ENCODE data around the gene PLCL1. TPM values are rescaled to one million over a fixed set of nuclear protein-coding genes. Genes with fewer than 3 reads are reported as not detected.

PLCL1 gene
- polyA plus RNA-seq, 6 donors from 2014 or later: 0.05 to 0.25 (median 0.11) TPM; not detected in 3

DNA sequence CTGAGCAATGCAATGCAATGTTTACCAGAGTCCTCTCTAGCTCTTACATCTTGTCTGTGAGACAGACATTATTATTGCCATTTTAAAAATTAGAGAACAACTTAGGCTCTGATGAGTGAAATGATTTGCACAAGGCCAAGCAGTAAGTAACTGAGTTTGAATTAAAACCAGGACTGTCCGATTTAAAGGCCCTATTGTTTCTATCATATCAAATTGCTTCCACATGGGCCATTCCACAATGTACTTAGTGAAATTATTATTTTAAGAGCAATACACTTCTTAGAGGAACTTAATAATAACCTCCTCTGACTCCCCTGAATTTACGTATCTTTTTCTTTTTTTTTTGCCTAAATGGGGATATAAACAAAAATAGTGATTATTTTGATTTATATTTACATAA is 64.6 kb downstream of the PLCL1 start:
- H3K4me1 Mint-ChIP-seq: no peaks in the 10 kb centered on the region
- H3K4me3 Mint-ChIP-seq: no peak overlapping the region
- DNase-seq: no peak
- no peak overlapping the region for H3K27ac Mint-ChIP-seq
- H3K36me3 Mint-ChIP-seq: no peaks in the 10 kb centered on the region
- peaks cover 7 to 8% (median 7%) of the 10 kb centered on the region in 3 donors for H3K27me3 Mint-ChIP-seq
- no peaks in the 10 kb centered on the region for H3K9me3 Mint-ChIP-seq
- no peak for ATAC-seq (ENCODE audit: low read depth in 2 of 2)

DNA sequence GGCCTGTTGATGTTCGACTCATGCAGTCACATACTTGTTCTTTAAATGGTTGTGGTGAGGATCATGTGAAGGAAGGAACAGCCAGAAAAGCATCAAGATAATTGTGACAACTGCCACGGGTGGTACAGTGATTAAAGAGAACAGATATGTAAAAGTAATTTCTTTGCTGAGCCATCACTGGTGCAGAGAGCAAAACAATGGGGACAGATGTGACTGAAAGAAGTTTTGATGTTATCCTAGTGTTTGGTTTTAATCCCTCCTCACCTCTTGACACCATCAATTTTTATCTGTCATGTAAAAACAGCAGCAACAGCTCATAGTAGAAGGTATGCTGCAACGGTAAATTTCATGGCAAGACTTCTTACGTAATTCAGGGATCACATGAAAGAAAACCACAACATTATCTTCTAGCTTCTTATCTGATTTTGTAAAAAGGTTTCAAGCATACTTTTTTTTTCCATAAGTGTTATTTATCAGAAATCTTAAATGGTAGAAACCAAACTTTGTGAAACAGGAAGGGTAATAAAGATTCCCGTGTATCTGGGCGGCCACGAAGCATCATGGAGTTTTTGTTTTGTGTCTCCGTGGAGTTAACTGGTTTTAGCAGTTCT is 65.2 kb downstream of the PLCL1 start:
- no peaks in the 10 kb centered on the region for H3K36me3 Mint-ChIP-seq
- H3K27ac Mint-ChIP-seq: peak overlapping the region in 1 of 6 donors; percentile 39
- no peaks in the 10 kb centered on the region for H3K9me3 Mint-ChIP-seq
- no peak overlapping the region for H3K4me3 Mint-ChIP-seq
- no peaks in the 10 kb centered on the region for H3K4me1 Mint-ChIP-seq
- ATAC-seq (ENCODE audit: low read depth in 2 of 2) (no peak), DNase-seq (no peak)
- H3K27me3 Mint-ChIP-seq: peaks cover 7 to 8% (median 7%) of the 10 kb centered on the region in 3 donors

DNA sequence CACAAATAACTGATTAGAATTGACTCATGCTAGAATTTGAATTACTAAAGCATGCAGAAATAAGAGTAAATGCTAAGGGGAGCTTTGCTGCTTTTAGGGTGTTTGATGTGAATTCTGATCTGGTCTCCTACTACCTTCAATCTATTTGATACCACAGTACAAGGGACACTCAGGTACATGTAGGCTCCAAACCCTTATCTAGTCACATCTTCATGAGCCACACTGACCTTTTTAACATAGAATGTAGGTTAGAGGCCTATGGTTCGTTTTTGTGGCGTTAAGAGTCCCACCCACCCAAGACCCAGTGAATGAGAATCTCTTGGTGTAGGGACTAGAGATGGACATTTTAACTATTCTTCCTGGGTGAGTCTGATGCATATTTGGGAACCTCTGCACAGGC is 65.7 kb downstream of the PLCL1 start:
- no peaks in the 10 kb centered on the region for H3K9me3 Mint-ChIP-seq
- no peaks in the 10 kb centered on the region for H3K36me3 Mint-ChIP-seq
- DNase-seq (no peak), ATAC-seq (ENCODE audit: low read depth in 2 of 2) (no peak)
- H3K27me3 Mint-ChIP-seq: peaks cover 7 to 8% (median 7%) of the 10 kb centered on the region in 3 donors
- no peak overlapping the region for H3K4me3 Mint-ChIP-seq
- H3K27ac Mint-ChIP-seq: no peak overlapping the region
- H3K4me1 Mint-ChIP-seq: no peaks in the 10 kb centered on the region

DNA sequence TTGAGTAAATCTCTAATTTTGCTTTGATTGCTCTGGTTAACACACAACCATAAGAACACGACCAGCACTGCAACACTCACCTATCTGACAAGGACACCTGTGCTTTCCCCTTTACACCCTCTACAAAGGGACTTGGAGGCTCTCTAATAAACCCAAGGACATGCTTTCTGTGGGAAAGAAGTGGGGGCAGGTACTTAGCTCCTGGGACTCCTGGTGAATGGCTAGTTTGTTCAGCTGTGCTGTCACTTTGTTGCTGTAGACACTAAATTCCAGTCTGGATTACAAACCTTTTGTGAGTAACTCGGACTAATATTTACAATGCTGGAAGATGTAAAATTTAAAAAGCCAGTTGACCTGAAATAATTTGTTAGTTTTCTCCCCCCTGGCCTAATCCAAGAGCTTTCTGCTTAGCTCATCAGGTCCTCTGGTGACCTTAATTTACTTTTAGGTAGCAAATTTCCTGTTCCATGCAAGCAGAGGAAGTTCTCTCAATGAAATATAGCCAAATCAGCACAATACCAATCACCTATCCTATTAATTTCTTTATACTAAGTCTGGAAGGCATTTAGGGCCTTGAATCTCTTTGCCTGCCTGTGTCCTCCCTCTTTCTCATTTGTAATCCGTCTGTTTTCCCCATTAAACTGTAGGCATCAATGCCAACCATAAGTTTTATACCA is 67.5 kb downstream of the PLCL1 start:
- H3K36me3 Mint-ChIP-seq: no peaks in the 10 kb centered on the region
- no peak overlapping the region for H3K27ac Mint-ChIP-seq
- H3K27me3 Mint-ChIP-seq: peaks cover 1 to 7% (median 3%) of the 10 kb centered on the region in 3 donors
- no peak overlapping the region for H3K4me3 Mint-ChIP-seq
- DNase-seq (no peak), ATAC-seq (ENCODE audit: low read depth in 2 of 2) (no peak)
- H3K4me1 Mint-ChIP-seq: no peaks in the 10 kb centered on the region
- H3K9me3 Mint-ChIP-seq: no peaks in the 10 kb centered on the region

DNA sequence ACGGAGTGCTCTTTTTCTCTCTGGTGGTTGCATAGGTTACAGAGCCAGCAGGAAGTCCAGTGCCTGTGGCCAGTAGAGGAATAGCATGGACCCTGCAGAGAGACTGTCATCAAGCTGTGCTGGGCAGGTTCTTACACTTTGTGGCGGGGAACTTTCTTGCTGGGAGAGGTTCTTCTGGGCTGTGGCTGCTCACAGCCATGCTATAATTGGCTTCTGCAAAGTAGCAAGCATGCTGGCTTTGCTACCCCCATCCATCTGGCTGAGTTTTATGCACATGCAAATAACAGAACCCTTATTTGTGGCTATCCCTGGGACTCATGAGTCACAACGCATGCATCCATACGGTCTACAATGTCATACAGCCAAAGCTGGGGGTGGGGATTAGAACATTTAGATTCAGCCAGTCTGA is 68.9 kb downstream of the PLCL1 start:
- Mint-ChIP-seq H3K27me3 (peaks cover 0 to 7% (median 0%) of the 10 kb centered on the region in 3 donors), H3K36me3 (no peaks in the 10 kb centered on the region), H3K4me1 (no peaks in the 10 kb centered on the region), H3K4me3 (no peak overlapping the region), H3K27ac (no peak overlapping the region), H3K9me3 (no peaks in the 10 kb centered on the region)
- no peak for ATAC-seq (ENCODE audit: low read depth in 2 of 2)
- no peak for DNase-seq

DNA sequence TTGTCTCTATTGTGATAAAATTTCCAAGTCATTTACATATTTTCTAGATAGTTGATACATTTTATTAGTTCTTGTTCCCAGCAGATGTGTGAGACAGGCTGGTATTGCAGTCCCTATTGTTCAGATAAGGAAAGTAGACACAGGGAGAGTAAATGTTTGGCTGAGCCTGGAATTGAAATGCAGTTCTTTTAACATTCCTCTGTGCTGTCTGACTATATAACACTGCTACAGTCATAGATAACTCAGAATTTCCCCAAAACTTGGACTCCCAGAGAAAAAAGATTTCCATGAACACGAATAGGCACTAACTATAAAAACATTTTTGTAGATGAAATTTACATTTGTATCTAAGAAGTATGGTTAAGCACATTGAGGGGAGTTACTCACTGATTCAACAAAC is 71.4 kb downstream of the PLCL1 start:
- H3K27me3 Mint-ChIP-seq: peaks cover 0 to 2% (median 0%) of the 10 kb centered on the region in 3 donors
- no peaks in the 10 kb centered on the region for H3K4me1 Mint-ChIP-seq
- no peaks in the 10 kb centered on the region for H3K9me3 Mint-ChIP-seq
- DNase-seq (no peak), ATAC-seq (ENCODE audit: low read depth in 2 of 2) (no peak)
- no peak overlapping the region for H3K27ac Mint-ChIP-seq
- H3K4me3 Mint-ChIP-seq: no peak overlapping the region
- no peaks in the 10 kb centered on the region for H3K36me3 Mint-ChIP-seq

DNA sequence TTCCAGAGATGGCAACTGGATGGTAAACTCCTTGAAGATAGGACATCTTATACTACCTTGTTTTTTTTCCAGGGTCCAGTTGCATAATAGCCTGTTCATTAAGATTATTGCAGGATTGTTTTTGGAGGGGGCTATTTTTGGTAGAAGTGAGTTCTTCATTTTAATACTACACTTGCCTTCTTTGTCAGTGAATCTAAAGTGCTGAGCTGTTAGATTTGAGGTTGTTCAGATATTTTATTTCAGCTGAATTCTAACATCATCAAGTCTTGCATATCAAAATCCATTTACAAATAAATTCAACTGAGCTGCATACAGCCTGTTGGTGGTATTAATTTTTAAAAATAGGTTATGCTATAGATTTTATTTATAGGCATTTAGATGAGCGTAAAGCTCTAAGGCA is 72.1 kb downstream of the PLCL1 start:
- H3K9me3 Mint-ChIP-seq: no peaks in the 10 kb centered on the region
- H3K4me1 Mint-ChIP-seq: no peaks in the 10 kb centered on the region
- DNase-seq (no peak), ATAC-seq (ENCODE audit: low read depth in 2 of 2) (no peak)
- no peaks in the 10 kb centered on the region for H3K36me3 Mint-ChIP-seq
- no peak overlapping the region for H3K27ac Mint-ChIP-seq
- H3K27me3 Mint-ChIP-seq: no peaks in the 10 kb centered on the region
- no peak overlapping the region for H3K4me3 Mint-ChIP-seq

DNA sequence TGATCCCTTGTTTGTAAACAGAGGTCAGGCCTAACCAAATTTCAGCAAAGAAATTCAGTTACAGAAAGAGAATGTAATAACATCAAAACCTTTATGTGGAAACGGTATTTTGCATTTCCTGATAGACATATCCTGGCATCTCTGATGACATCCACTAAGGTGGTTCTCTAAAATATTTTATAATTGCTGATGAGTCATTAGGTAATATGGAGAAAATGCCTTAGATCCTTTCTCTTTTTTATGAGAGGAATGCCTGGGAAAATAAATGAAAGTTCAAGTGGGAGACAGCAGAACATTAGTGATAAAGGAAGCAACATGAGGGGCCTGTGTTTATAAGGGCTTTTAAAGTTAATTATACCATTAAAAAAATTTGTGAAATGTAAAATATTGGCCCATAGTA is 72.6 kb downstream of the PLCL1 start:
- DNase-seq (no peak), ATAC-seq (ENCODE audit: low read depth in 2 of 2) (no peak)
- Mint-ChIP-seq H3K9me3 (no peaks in the 10 kb centered on the region), H3K27me3 (no peaks in the 10 kb centered on the region), H3K4me3 (no peak overlapping the region), H3K36me3 (no peaks in the 10 kb centered on the region), H3K4me1 (no peaks in the 10 kb centered on the region), H3K27ac (no peak overlapping the region)

DNA sequence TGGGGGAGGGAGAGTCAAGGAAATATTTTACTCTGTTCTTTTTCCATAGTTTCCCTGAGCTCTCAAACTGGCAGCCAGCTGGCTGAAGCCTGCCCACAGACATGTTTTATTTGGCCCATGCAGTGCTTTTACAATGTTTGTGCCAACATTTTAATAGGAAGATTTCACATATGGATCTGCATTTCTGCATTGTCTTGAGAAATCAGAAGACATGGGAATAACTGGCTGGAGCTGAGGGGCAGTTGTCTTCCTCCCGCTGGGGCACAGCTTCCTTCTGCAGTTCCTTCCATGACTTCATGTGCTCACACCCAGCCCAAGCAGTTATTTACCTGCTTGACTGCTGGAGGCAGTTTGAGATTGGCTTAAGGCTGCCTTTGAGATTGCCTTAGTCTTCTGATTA is 74.4 kb downstream of the PLCL1 start:
- no peak overlapping the region for H3K4me3 Mint-ChIP-seq
- H3K36me3 Mint-ChIP-seq: no peaks in the 10 kb centered on the region

DNA sequence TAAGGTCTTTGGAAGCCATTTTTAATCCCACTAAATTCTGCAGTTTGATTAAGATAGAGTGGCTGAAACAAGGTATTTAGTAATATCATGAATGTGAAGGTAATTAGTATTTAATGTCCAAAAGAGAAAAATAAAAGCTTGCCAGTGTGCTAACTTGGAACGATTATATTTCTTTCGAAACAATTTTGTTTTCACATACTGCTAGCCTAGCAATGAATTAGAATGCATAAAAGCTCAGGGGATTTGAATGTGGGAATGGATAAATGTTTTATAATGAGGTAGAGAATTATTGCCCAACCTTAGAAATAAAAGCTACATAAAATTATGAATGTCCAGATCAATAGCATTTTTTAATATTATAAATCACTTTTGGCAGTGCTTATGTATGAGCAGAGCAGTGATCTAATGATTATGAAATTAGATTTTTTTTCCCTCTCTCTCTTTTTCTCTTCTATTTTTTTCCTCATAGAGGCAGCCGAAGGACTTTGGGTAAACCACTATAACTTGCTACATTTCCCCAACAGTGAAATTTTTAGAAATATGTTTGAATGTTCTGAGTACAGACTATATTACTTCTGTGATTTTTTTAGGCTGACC is 75.5 kb downstream of the PLCL1 start:
- no peaks in the 10 kb centered on the region for H3K4me1 Mint-ChIP-seq

More for the DNA sequence above, 74.4 kb downstream of the PLCL1 start:
- H3K4me1 Mint-ChIP-seq: no peaks in the 10 kb centered on the region
- DNase-seq (no peak), ATAC-seq (ENCODE audit: low read depth in 2 of 2) (no peak)
- no peak overlapping the region for H3K27ac Mint-ChIP-seq
- H3K27me3 Mint-ChIP-seq: no peaks in the 10 kb centered on the region
- peaks cover 0 to 2% (median 0%) of the 10 kb centered on the region in 7 donors for H3K9me3 Mint-ChIP-seq

DNA sequence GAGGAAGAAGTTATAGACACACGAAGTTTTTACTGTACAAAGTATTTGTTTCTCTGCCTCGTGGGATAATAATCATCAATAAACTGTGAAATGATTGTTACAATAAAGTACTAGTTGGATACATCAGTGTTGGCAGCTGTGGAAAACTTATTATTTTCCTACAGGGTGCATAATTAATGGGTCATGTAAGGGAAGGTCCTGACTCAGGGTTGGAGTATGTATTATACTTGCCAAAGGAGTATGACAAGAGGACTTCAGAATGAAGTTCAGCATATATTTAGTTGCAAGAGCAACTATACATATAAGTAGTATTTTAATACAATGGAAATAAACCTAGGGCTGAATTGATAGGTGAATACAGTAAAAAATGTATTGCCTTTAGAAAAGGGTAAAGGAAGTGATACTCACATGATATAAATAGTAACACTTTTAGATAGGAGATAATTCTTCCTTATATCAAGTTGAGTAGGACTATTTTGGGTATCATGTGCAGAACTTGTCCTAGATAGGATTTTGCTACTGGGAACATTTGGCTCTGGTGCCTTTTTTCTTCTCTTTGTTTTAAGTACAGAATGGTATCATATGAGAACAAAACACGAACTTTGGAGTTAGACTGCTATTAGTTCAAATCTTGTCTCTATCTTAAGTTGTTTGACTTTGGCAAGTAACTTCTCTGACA is 79.1 kb downstream of the PLCL1 start:
- Mint-ChIP-seq H3K9me3 (peaks cover 0 to 2% (median 0%) of the 10 kb centered on the region in 7 donors), H3K27ac (no peak overlapping the region), H3K4me1 (no peaks in the 10 kb centered on the region), H3K4me3 (no peak overlapping the region), H3K36me3 (no peaks in the 10 kb centered on the region), H3K27me3 (peaks cover 0 to 6% (median 0%) of the 10 kb centered on the region in 3 donors)
- no peak for DNase-seq
- ATAC-seq (ENCODE audit: low read depth in 2 of 2): no peak

More for the DNA sequence above, 75.5 kb downstream of the PLCL1 start:
- no peaks in the 10 kb centered on the region for H3K36me3 Mint-ChIP-seq
- no peak for DNase-seq
- H3K27ac Mint-ChIP-seq: no peak overlapping the region
- ATAC-seq (ENCODE audit: low read depth in 2 of 2): no peak
- H3K9me3 Mint-ChIP-seq: peaks cover 0 to 2% (median 0%) of the 10 kb centered on the region in 7 donors
- H3K4me3 Mint-ChIP-seq: no peak overlapping the region
- H3K27me3 Mint-ChIP-seq: no peaks in the 10 kb centered on the region

DNA sequence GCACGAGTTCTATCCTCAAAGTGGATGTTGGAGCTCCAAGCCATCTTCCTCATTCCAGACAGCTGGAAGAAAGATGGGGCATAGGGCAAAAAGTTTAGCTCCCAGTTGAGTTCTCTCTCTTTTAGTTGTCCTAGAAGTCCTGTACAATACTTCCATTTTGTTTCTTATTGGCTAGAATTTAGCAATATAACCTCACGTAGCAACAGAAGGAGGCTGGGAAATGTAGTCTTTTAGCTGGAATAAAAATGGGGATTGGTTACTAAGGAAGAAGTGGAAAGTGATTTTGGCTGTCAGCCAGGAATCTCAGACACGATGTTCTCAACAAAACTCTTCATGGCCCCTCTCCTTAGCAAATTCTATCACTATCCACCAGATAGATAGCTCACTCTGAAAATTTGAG is 79.9 kb downstream of the PLCL1 start:
- no peak overlapping the region for H3K27ac Mint-ChIP-seq
- DNase-seq: no peak
- peaks cover 0 to 2% (median 0%) of the 10 kb centered on the region in 7 donors for H3K9me3 Mint-ChIP-seq
- ATAC-seq (ENCODE audit: low read depth in 2 of 2): no peak
- H3K36me3 Mint-ChIP-seq: no peaks in the 10 kb centered on the region
- no peak overlapping the region for H3K4me3 Mint-ChIP-seq
- H3K4me1 Mint-ChIP-seq: no peaks in the 10 kb centered on the region
- peaks cover 0 to 6% (median 0%) of the 10 kb centered on the region in 3 donors for H3K27me3 Mint-ChIP-seq

DNA sequence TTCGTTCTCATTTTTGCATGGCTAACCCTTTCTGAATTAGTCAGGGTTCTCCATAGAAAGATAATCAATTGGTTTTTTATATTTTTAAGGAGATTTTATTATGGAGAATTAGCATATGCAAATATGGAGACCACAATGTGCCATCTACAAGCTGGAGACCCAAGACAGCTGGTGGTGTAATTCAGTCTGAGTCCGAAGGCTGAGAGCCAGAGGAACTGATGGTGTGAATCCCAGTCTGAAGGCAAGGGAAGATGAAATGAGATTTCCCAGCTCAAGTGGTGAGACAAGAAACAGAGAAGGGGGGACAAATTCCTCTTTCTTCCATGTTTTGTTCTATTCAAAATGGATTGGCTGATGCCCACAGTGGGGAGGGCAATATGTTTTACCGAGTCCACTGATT is 80.7 kb downstream of the PLCL1 start:
- no peaks in the 10 kb centered on the region for H3K4me1 Mint-ChIP-seq
- H3K4me3 Mint-ChIP-seq: no peak overlapping the region
- peaks cover 0 to 6% (median 0%) of the 10 kb centered on the region in 3 donors for H3K27me3 Mint-ChIP-seq
- ATAC-seq (ENCODE audit: low read depth in 2 of 2): no peak
- H3K27ac Mint-ChIP-seq: no peak overlapping the region
- no peaks in the 10 kb centered on the region for H3K36me3 Mint-ChIP-seq
- DNase-seq: no peak
- H3K9me3 Mint-ChIP-seq: peaks cover 0 to 2% (median 0%) of the 10 kb centered on the region in 7 donors

DNA sequence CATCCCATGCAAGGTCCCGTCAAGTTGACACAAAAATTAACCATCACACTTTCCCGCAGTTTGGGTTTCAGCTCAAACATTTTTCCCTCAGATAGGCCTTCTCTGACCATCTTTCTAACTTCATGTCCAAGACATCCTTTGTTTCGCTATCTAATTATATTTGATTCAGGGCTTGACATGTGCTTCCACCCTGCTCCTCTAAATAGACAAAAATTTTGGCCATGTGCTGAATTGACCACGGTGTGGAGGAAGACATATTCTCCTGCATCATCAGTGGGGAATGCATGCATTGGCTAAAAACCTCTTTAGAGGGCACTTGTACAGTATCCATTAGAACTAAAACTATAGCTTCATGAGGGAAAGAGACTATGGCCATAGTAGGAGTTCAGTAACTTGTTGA is 81.2 kb downstream of the PLCL1 start:
- H3K27me3 Mint-ChIP-seq: peaks cover 0 to 6% (median 0%) of the 10 kb centered on the region in 3 donors
- DNase-seq (no peak), ATAC-seq (ENCODE audit: low read depth in 2 of 2) (no peak)
- H3K27ac Mint-ChIP-seq: no peak overlapping the region
- no peaks in the 10 kb centered on the region for H3K36me3 Mint-ChIP-seq
- H3K4me1 Mint-ChIP-seq: no peaks in the 10 kb centered on the region
- H3K9me3 Mint-ChIP-seq: peaks cover 0 to 2% (median 0%) of the 10 kb centered on the region in 7 donors
- no peak overlapping the region for H3K4me3 Mint-ChIP-seq
